ENCODE results near the gene NUPR1.

Gene NUPR1

GRCh38 chr16:28504707-28505404, 33.9 kb downstream of the NUPR1 start:
- TF ChIP-seq ARNTL (CRISPR knock-in tag; IDR thresholded peaks at IDR 0.05; ENCODE audit: borderline replicate concordance, low read depth) (no peak), OSR1 (CRISPR knock-in tag; IDR thresholded peaks at IDR 0.05) (no peak), RARB (CRISPR knock-in tag; IDR thresholded peaks at IDR 0.05) (no peak), PPARA (CRISPR knock-in tag; IDR thresholded peaks at IDR 0.05; ENCODE audit: borderline replicate concordance) (no peak), ZC3H10 (CRISPR knock-in tag; IDR thresholded peaks at IDR 0.05) (no peak), ZNF565 (CRISPR knock-in tag; conservative IDR thresholded peaks at IDR 0.05; ENCODE audit: low read depth) (no peak), ISL1 (CRISPR knock-in tag; IDR thresholded peaks at IDR 0.05) (no peak), ZNF8 (CRISPR knock-in tag; IDR thresholded peaks at IDR 0.05) (no peak), CSDC2 (CRISPR knock-in tag; IDR thresholded peaks at IDR 0.05) (no peak)
- TF ChIP-seq, protein P1, sequence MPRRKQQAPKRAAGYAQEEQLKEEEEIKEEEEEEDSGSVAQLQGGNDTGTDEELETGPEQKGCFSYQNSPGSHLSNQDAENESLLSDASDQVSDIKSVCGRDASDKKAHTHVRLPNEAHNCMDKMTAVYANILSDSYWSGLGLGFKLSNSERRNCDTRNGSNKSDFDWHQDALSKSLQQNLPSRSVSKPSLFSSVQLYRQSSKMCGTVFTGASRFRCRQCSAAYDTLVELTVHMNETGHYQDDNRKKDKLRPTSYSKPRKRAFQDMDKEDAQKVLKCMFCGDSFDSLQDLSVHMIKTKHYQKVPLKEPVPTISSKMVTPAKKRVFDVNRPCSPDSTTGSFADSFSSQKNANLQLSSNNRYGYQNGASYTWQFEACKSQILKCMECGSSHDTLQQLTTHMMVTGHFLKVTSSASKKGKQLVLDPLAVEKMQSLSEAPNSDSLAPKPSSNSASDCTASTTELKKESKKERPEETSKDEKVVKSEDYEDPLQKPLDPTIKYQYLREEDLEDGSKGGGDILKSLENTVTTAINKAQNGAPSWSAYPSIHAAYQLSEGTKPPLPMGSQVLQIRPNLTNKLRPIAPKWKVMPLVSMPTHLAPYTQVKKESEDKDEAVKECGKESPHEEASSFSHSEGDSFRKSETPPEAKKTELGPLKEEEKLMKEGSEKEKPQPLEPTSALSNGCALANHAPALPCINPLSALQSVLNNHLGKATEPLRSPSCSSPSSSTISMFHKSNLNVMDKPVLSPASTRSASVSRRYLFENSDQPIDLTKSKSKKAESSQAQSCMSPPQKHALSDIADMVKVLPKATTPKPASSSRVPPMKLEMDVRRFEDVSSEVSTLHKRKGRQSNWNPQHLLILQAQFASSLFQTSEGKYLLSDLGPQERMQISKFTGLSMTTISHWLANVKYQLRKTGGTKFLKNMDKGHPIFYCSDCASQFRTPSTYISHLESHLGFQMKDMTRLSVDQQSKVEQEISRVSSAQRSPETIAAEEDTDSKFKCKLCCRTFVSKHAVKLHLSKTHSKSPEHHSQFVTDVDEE (CRISPR knock-in tag; IDR thresholded peaks at IDR 0.05): no peak
- TF ChIP-seq, protein P2, sequence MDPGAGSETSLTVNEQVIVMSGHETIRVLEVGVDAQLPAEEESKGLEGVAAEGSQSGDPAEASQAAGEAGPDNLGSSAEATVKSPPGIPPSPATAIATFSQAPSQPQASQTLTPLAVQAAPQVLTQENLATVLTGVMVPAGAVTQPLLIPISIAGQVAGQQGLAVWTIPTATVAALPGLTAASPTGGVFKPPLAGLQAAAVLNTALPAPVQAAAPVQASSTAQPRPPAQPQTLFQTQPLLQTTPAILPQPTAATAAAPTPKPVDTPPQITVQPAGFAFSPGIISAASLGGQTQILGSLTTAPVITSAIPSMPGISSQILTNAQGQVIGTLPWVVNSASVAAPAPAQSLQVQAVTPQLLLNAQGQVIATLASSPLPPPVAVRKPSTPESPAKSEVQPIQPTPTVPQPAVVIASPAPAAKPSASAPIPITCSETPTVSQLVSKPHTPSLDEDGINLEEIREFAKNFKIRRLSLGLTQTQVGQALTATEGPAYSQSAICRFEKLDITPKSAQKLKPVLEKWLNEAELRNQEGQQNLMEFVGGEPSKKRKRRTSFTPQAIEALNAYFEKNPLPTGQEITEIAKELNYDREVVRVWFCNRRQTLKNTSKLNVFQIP (CRISPR knock-in tag; IDR thresholded peaks at IDR 0.05; ENCODE audit: borderline replicate concordance, low read depth): no peak
- ATAC-seq: no peak

DNA sequence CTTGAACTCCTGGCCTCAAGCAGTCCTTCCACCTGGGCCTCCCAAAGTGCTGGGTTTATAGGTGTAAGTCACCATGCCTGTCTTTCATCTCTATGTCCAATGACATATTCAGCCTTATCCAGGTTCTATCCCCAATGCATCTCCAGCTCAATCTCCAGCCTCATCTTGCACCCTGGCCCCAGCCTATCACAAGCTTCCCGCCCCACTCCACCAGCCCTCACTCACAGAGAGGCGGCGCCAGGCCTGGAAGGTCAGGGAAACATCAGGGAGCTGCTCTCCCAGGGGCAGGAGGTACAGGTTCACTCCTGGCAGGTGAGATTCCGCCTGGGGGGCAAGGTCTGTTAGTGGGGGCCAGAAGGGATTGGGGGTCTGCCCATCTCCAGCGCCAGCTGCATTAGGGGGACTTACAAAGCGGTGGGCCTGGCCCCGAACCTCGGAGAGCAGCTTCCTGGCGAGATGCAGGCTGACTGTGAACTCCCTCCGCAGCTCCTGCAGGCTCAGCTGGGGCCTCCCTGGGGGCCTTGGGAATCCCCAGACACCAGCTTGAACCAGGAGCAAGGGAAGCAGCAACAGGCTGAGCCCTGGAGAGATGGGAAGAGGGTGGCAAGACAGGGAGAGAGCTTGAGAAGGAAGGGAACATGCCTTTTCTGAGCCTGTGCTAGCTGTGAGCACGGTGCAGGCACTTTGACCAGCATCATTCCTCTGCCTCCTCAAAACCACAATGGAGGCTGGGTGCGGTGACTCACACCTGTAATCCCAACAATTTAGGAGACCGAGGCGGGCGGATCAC, 35.1 kb downstream of the NUPR1 start:
- ATAC-seq: no peak
- no peak for TF ChIP-seq SNAI2 (CRISPR knock-in tag; IDR thresholded peaks at IDR 0.05)
- TF ChIP-seq PPARA (CRISPR knock-in tag; IDR thresholded peaks at IDR 0.05; ENCODE audit: borderline replicate concordance): no peak
- no peak for TF ChIP-seq ZFP30 (CRISPR knock-in tag; IDR thresholded peaks at IDR 0.05)
- TF ChIP-seq ZNF565 (CRISPR knock-in tag; conservative IDR thresholded peaks at IDR 0.05; ENCODE audit: low read depth): no peak
- TF ChIP-seq ISL1 (CRISPR knock-in tag; IDR thresholded peaks at IDR 0.05): no peak
- no peak for TF ChIP-seq TOX (CRISPR knock-in tag; IDR thresholded peaks at IDR 0.05; ENCODE audit: borderline replicate concordance)
- TF ChIP-seq, protein P1 (CRISPR knock-in tag; IDR thresholded peaks at IDR 0.05): no peak
- no peak for TF ChIP-seq OSR1 (CRISPR knock-in tag; IDR thresholded peaks at IDR 0.05)
- no peak for TF ChIP-seq ZFP3 (CRISPR knock-in tag; IDR thresholded peaks at IDR 0.05)
- TF ChIP-seq GLIS3 (CRISPR knock-in tag; IDR thresholded peaks at IDR 0.05): no peak
- TF ChIP-seq, protein P3, sequence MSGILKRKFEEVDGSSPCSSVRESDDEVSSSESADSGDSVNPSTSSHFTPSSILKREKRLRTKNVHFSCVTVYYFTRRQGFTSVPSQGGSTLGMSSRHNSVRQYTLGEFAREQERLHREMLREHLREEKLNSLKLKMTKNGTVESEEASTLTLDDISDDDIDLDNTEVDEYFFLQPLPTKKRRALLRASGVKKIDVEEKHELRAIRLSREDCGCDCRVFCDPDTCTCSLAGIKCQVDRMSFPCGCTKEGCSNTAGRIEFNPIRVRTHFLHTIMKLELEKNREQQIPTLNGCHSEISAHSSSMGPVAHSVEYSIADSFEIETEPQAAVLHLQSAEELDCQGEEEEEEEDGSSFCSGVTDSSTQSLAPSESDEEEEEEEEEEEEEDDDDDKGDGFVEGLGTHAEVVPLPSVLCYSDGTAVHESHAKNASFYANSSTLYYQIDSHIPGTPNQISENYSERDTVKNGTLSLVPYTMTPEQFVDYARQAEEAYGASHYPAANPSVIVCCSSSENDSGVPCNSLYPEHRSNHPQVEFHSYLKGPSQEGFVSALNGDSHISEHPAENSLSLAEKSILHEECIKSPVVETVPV (CRISPR knock-in tag; IDR thresholded peaks at IDR 0.05): no peak
- no peak for TF ChIP-seq TCF4 (CRISPR knock-in tag; IDR thresholded peaks at IDR 0.05; ENCODE audit: borderline replicate concordance)
- no peak for TF ChIP-seq RARB (CRISPR knock-in tag; IDR thresholded peaks at IDR 0.05)

- no peak for ATAC-seq
- TF ChIP-seq BACH2 (CRISPR knock-in tag; IDR thresholded peaks at IDR 0.05; ENCODE audit: borderline replicate concordance) (no peak), TCF4 (CRISPR knock-in tag; IDR thresholded peaks at IDR 0.05; ENCODE audit: borderline replicate concordance) (no peak), ESRRG (CRISPR knock-in tag; IDR thresholded peaks at IDR 0.05) (no peak), PPARA (CRISPR knock-in tag; IDR thresholded peaks at IDR 0.05; ENCODE audit: borderline replicate concordance) (no peak), TOX (CRISPR knock-in tag; IDR thresholded peaks at IDR 0.05; ENCODE audit: borderline replicate concordance) (no peak), ZFP3 (CRISPR knock-in tag; IDR thresholded peaks at IDR 0.05) (no peak)
- TF ChIP-seq, protein P1 (CRISPR knock-in tag; IDR thresholded peaks at IDR 0.05): no peak
- TF ChIP-seq, protein P3 (CRISPR knock-in tag; IDR thresholded peaks at IDR 0.05): no peak
These were observed 36.5 kb downstream of the NUPR1 start for GRCh38 chr16:28502290-28502689.

All from SK-N-SH treated with all-trans-retinoic acid at 6 μM for 48 hours (cell line).